K562 (cell line): ENCODE measurements around the gene HNRNPF. TPM values are rescaled to one million over a fixed set of nuclear protein-coding genes. Genes with fewer than 3 reads are reported as not detected.

ENCODE experiments used
- CBX5 ChIP-seq: IDR thresholded peaks from 2 replicates; pipeline ENCODE4 v1.6.1; 2014; ENCODE audit warnings: low read depth, borderline replicate concordance
- CHCHD3 ChIP-seq: fragments of 250-450 bp; sonication (Bioruptor Pico); IDR thresholded peaks from 2 replicates; pipeline ENCODE4 v2.1.2; 2022; ENCODE audit warnings: mild to moderate bottlenecking
- CHD4 ChIP-seq: fragments of 200-600 bp; sonication (generic); IDR thresholded peaks from 3 replicates; pipeline ENCODE4 v1.6.1; 2012; ENCODE audit warnings: low read depth, mild to moderate bottlenecking, mixed read lengths, low read length, inconsistent platforms; ENCODE audit not compliant: insufficient read depth, insufficient replicate concordance, poor library complexity, severe bottlenecking
- FOXK2 ChIP-seq, 2 experiments: fragments of 450-650 bp; IDR thresholded peaks in 1 of 2; conservative IDR thresholded peaks in 1 of 2; 2 replicates each; pipeline ENCODE4 v1.6.1; 2016; ENCODE audit warnings: low read depth in 2 of 2, mild to moderate bottlenecking in 1 of 2
- FOXM1 ChIP-seq, 2 experiments: fragments of 450-650 bp in 1 of 2; sonication (generic) in 1 of 2; formaldehyde crosslinking in 1 of 2; IDR thresholded peaks; 2 replicates each; pipeline versions ENCODE4 v1.6.1 to v1.9.0; 2017 to 2022; ENCODE audit warnings: low read depth in 2 of 2, mild to moderate bottlenecking in 2 of 2, missing genetic modification reagents in 1 of 2, moderate library complexity in 1 of 2
- MEF2D ChIP-seq: conservative IDR thresholded peaks from 2 replicates; pipeline ENCODE4 v1.6.1; 2016; ENCODE audit warnings: low read depth, missing genetic modification characterization, missing compliant biosample characterization
- RAD21 ChIP-seq, 2 experiments: fragments of 250-450 bp in 1 of 2; fragments of 450-650 bp in 1 of 2; sonication (Bioruptor Pico) in 1 of 2; formaldehyde crosslinking in 1 of 2; IDR thresholded peaks in 1 of 2; conservative IDR thresholded peaks in 1 of 2; 2 replicates each; pipeline versions ENCODE4 v1.4.0 to v1.8.0; 2020 to 2022; ENCODE audit warnings: mild to moderate bottlenecking in 2 of 2, moderate library complexity in 1 of 2
- SNIP1 ChIP-seq: fragments of 450-650 bp; IDR thresholded peaks from 2 replicates; pipeline ENCODE4 v1.7.1; 2017; ENCODE audit warnings: low read depth, mild to moderate bottlenecking
- STAT5A ChIP-seq: IDR thresholded peaks from 2 replicates; pipeline ENCODE4 v1.6.1; 2012; ENCODE audit warnings: low read length, inconsistent platforms, borderline replicate concordance
- TGIF2 ChIP-seq: sonication (generic); formaldehyde crosslinking; IDR thresholded peaks from 2 replicates; pipeline ENCODE4 v1.8.1; 2022; ENCODE audit warnings: mild to moderate bottlenecking, missing genetic modification reagents, moderate library complexity
- TRIM24 ChIP-seq, 2 experiments: fragments of 450-650 bp; IDR thresholded peaks; 2 replicates each; pipeline ENCODE4 v1.6.1; 2016
- TRIM28 ChIP-seq: fragments of 450-650 bp; IDR thresholded peaks from 2 replicates; pipeline ENCODE4 v1.6.1; 2017
- ZNF174 ChIP-seq: fragments of 250-450 bp; sonication (Bioruptor Pico); IDR thresholded peaks from 2 replicates; pipeline ENCODE4 v1.4.0; 2020; ENCODE audit warnings: mild to moderate bottlenecking
- ZNF175 ChIP-seq: fragments of 200-800 bp; sonication (Bioruptor generic); IDR thresholded peaks from 2 replicates; pipeline ENCODE4 v1.6.1; 2016; ENCODE audit warnings: low read depth, mild to moderate bottlenecking, missing genetic modification characterization, missing compliant biosample characterization
- ZNF589 ChIP-seq: fragments of 200-800 bp; sonication (Bioruptor generic); IDR thresholded peaks from 2 replicates; pipeline ENCODE4 v1.6.1; 2016; ENCODE audit warnings: low read depth, missing genetic modification characterization, missing compliant biosample characterization
- polyA plus RNA-seq, 8 experiments: library from polyadenylated mRNA; depleted of rRNA in 4 of 8; stranded (reverse) in 5 of 8; unstranded in 3 of 8; fragments of >200 nt; fragmentation: Nextera tagmentation in 2 of 8; fragmentation: Illumina TruSeq in 1 of 8; extraction: Ambion mirVana in 2 of 8; extraction: Trizol in 1 of 8; gene quantifications; 2 replicates each; pipeline versions ENCODE4 v1.2.1 to v1.2.3, GENCODE V29; 2011 to 2014; ENCODE audit warnings: inconsistent platforms in 1 of 8, missing spikeins in 1 of 8
- total RNA-seq, 7 experiments: library from RNA; depleted of rRNA in 6 of 7; stranded (reverse); fragments of >200 nt in 6 of 7; fragmentation: Illumina TruSeq in 2 of 7; extraction: Trizol in 2 of 7; gene quantifications; 2 replicates each; pipeline versions ENCODE4 v1.2.1 to v1.2.3, GENCODE V29; 2011 to 2021; ENCODE audit warnings: low replicate concordance in 1 of 7
- TF ChIP-seq, protein P1 (sequence below): fragments of 250-450 bp; sonication (Bioruptor Pico); IDR thresholded peaks from 2 replicates; pipeline ENCODE4 v1.5.1; 2021; ENCODE audit warnings: mild to moderate bottlenecking
- TF ChIP-seq, protein P2 (sequence below): fragments of 250-450 bp; sonication (Bioruptor Pico); IDR thresholded peaks from 2 replicates; pipeline ENCODE4 v1.4.0; 2020
- TF ChIP-seq, protein P3 (sequence below): fragments of 450-650 bp; formaldehyde crosslinking; IDR thresholded peaks from 2 replicates; pipeline ENCODE4 v1.4.0; 2020; ENCODE audit warnings: mild to moderate bottlenecking, moderate library complexity

Gene HNRNPF
- total and polyA plus RNA-seq, 9 of the 15 experiments (the other 6 are each of a cell fraction or from before 2014, with no cell fraction given), result 192 to 489 (median 416) TPM

DNA sequence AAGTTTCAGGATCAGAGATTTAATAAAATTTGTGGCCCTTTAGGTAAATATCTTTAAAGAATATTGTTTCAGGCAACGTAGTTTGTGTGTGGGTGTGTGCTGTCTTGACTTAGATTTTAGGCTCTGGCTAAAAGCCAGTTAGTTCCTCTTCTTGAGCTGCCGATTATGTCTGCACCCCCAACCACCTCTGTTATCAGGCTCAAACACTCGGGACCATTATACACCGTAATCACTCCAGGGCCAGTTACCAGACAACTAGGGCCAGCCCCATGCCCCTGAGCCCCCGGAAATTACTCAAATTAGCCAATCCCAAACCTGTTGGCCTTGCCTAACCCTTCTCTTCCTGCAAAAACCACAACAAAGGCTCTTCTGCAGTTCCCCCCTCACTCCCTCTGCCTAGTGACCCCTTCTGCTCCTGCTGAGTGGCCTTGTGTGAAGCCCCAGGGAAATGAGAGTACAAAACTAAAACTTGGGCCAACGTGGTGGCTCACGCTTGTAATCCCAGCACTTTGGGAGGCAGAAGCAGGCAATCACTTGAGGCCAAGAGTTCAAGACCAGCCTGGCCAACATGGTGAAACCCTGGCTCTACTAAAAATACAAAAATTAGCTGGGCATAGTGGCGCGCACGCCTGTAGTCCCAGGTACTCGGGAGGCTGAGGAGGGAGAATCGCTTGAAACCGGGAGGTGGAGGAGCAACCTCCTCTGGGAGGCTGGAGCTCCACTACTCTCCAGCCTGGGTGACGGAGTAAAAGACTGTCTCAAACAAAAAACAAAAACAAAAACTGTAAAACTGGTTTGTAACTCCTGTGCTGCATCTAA is 9.2 kb upstream of the HNRNPF start (continued):
- TF ChIP-seq STAT5A (peak; percentile 99), ZNF174 (CRISPR knock-in tag) (0 out of 2 replicates have a peak, but pooled peaks have one; percentile 50), SNIP1 (no peak), CHCHD3 (CRISPR knock-in tag) (no peak), TGIF2 (CRISPR knock-in tag) (no peak), ZNF175 (CRISPR knock-in tag) (peak; percentile 87), FOXM1 (IDR thresholded peaks at IDR 0.05; ENCODE audit: low read depth) (peak; percentile 99), FOXM1 (CRISPR knock-in tag; IDR thresholded peaks at IDR 0.05; ENCODE audit: low read depth) (no peak), CBX5 (no peak), TRIM28 (peak; percentile 90), MEF2D (peak; percentile 96), TRIM24 (IDR thresholded peaks at IDR 0.05) (peak; percentile 99), RAD21 (CRISPR knock-in tag; conservative IDR thresholded peaks at IDR 0.05 in 1 of 2, IDR thresholded peaks at IDR 0.05 in 1 of 2) (no peak; a peak in 3 of 4 replicates), CHD4 (peak; percentile 93), ZNF589 (CRISPR knock-in tag) (peak; percentile 95), FOXK2 (conservative IDR thresholded peaks at IDR 0.05 in 1 of 2, IDR thresholded peaks at IDR 0.05 in 1 of 2; ENCODE audit: low read depth in 2 of 2) (peak; percentile 98 to 99)
- TF ChIP-seq, protein P1, sequence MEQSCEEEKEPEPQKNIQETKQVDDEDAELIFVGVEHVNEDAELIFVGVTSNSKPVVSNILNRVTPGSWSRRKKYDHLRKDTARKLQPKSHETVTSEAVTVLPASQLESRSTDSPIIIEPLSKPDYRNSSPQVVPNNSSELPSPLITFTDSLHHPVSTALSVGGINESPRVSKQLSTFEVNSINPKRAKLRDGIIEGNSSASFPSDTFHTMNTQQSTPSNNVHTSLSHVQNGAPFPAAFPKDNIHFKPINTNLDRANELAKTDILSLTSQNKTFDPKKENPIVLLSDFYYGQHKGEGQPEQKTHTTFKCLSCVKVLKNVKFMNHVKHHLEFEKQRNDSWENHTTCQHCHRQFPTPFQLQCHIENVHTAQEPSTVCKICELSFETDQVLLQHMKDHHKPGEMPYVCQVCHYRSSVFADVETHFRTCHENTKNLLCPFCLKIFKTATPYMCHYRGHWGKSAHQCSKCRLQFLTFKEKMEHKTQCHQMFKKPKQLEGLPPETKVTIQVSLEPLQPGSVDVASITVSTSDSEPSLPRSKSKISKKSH (CRISPR knock-in tag), result no peak
- TF ChIP-seq, protein P2, sequence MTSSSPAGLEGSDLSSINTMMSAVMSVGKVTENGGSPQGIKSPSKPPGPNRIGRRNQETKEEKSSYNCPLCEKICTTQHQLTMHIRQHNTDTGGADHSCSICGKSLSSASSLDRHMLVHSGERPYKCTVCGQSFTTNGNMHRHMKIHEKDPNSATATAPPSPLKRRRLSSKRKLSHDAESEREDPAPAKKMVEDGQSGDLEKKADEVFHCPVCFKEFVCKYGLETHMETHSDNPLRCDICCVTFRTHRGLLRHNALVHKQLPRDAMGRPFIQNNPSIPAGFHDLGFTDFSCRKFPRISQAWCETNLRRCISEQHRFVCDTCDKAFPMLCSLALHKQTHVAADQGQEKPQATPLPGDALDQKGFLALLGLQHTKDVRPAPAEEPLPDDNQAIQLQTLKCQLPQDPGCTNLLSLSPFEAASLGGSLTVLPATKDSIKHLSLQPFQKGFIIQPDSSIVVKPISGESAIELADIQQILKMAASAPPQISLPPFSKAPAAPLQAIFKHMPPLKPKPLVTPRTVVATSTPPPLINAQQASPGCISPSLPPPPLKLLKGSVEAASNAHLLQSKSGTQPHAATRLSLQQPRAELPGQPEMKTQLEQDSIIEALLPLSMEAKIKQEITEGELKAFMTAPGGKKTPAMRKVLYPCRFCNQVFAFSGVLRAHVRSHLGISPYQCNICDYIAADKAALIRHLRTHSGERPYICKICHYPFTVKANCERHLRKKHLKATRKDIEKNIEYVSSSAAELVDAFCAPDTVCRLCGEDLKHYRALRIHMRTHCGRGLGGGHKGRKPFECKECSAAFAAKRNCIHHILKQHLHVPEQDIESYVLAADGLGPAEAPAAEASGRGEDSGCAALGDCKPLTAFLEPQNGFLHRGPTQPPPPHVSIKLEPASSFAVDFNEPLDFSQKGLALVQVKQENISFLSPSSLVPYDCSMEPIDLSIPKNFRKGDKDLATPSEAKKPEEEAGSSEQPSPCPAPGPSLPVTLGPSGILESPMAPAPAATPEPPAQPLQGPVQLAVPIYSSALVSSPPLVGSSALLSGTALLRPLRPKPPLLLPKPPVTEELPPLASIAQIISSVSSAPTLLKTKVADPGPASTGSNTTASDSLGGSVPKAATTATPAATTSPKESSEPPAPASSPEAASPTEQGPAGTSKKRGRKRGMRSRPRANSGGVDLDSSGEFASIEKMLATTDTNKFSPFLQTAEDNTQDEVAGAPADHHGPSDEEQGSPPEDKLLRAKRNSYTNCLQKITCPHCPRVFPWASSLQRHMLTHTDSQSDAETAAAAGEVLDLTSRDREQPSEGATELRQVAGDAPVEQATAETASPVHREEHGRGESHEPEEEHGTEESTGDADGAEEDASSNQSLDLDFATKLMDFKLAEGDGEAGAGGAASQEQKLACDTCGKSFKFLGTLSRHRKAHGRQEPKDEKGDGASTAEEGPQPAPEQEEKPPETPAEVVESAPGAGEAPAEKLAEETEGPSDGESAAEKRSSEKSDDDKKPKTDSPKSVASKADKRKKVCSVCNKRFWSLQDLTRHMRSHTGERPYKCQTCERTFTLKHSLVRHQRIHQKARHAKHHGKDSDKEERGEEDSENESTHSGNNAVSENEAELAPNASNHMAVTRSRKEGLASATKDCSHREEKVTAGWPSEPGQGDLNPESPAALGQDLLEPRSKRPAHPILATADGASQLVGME (CRISPR knock-in tag), result peak; percentile 91; the same call in 1 of the 2 replicates
- TF ChIP-seq, protein P3, sequence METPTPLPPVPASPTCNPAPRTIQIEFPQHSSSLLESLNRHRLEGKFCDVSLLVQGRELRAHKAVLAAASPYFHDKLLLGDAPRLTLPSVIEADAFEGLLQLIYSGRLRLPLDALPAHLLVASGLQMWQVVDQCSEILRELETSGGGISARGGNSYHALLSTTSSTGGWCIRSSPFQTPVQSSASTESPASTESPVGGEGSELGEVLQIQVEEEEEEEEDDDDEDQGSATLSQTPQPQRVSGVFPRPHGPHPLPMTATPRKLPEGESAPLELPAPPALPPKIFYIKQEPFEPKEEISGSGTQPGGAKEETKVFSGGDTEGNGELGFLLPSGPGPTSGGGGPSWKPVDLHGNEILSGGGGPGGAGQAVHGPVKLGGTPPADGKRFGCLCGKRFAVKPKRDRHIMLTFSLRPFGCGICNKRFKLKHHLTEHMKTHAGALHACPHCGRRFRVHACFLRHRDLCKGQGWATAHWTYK, result peak; percentile 96
